Midbrain (tissue), 1 donor: ENCODE data around the gene TRAPPC14.

Experiments
- DNase-seq: peaks from one replicate; lab custom pipeline; 2025; lab: John Stamatoyannopoulos, UW

TRAPPC14 gene

GRCh38 chr7:100124301-100125230 is 34.0 kb downstream of the TRAPPC14 start:
- DNase-seq = no peak

- no peak for DNase-seq
Observed at GRCh38 chr7:100122568-100122967, 36.0 kb downstream of the TRAPPC14 start.

GRCh38 chr7:100122067-100122466 is 36.5 kb downstream of the TRAPPC14 start:
- no peak for DNase-seq

GRCh38 chr7:100120733-100121036 is 37.8 kb downstream of the TRAPPC14 start:
- no peak for DNase-seq

GRCh38 chr7:100119970-100120732 is 38.4 kb downstream of the TRAPPC14 start:
- peak; percentile 85 for DNase-seq

GRCh38 chr7:100119072-100119969 is 39.2 kb downstream of the TRAPPC14 start, which contains the start of the genes CNPY4 and TAF6:
TSS of gene CNPY4 (plus strand) at chr7:100119634. CDS start at chr7:100119745, 111 bp downstream.
TSS of gene TAF6 (minus strand) at chr7:100119358. CDS start at chr7:100114209, 5,149 bp downstream.
- DNase-seq = peak; percentile 96

GRCh38 chr7:100118388-100119071 is 40.0 kb downstream of the TRAPPC14 start:
- no peak for DNase-seq

- DNase-seq = no peak
Observed at GRCh38 chr7:100115026-100115425, 43.5 kb downstream of the TRAPPC14 start.

GRCh38 chr7:100111914-100112313 is 46.6 kb downstream of the TRAPPC14 start:
- no peak for DNase-seq

GRCh38 chr7:100111156-100111555 is 47.4 kb downstream of the TRAPPC14 start:
- DNase-seq = no peak

- no peak for DNase-seq
Observed at GRCh38 chr7:100109521-100110163, 48.9 kb downstream of the TRAPPC14 start.

- no peak for DNase-seq
Observed at GRCh38 chr7:100107890-100108289, 50.6 kb downstream of the TRAPPC14 start.

GRCh38 chr7:100107125-100107737 is 51.3 kb downstream of the TRAPPC14 start:
- DNase-seq = no peak

- DNase-seq = no peak
Observed at GRCh38 chr7:100106633-100107032, 51.9 kb downstream of the TRAPPC14 start.

GRCh38 chr7:100105534-100105933 is 53.0 kb downstream of the TRAPPC14 start:
- DNase-seq = no peak
